Endothelial cell of umbilical vein (primary cell): ENCODE measurements around the gene C22orf23. TPM values are rescaled to one million over a fixed set of nuclear protein-coding genes. Genes with fewer than 3 reads are reported as not detected.

Experiments
- BruUV-seq: library from RNA; stranded (reverse); fragments of 400-500 nt; replicated peaks from 2 replicates; lab custom pipeline; 2021; lab: Mats Ljungman, UMichigan
- CTCF ChIA-PET: fragments of 300-600, 350-600 bp; sonication (Branson Sonifier 250); formaldehyde crosslinking; loops from one replicate; lab custom pipeline; 2021; ENCODE audit warnings: antibody characterized with exemption, inconsistent platforms; lab: Charles Lee
- POLR2A ChIA-PET: fragments of 300-600, 350-600 bp; sonication (Branson Sonifier 250); formaldehyde crosslinking; loops from one replicate; lab custom pipeline; 2021; ENCODE audit warnings: antibody characterized with exemption, inconsistent platforms; lab: Charles Lee
- DNase-seq: peaks from one replicate; pipeline ENCODE4 v3.0.0-alpha.2; 2011; ENCODE audit warnings: low read depth, low spot score
- FAIRE-seq: peaks from 2 replicates; lab custom pipeline; 2011; peaks lifted over from hg19 to GRCh38; lab: Jason Lieb, UNC
- H2AFZ ChIP-seq: 2 replicates; pipeline ENCODE4 v1.6.0; 2012; ENCODE audit warnings: low read depth, low read length, control low read depth, inconsistent platforms
- H3K27ac ChIP-seq: 2 replicates; pipeline ENCODE4 v1.5.1; 2011; ENCODE audit warnings: low read depth, mild to moderate bottlenecking, control low read depth, low read length, moderate library complexity; ENCODE audit not compliant: insufficient read depth
- H3K27me3 ChIP-seq, 2 experiments: 2 replicates each; pipeline versions ENCODE4 v1.6.0 to v1.6.1; 2011; ENCODE audit warnings: low read length in 2 of 2, mixed read lengths in 1 of 2; ENCODE audit not compliant: control insufficient read depth in 2 of 2, insufficient read depth in 2 of 2
- H3K36me3 ChIP-seq, 2 experiments: 2 replicates in 1 of 2; 3 replicates in 1 of 2; pipeline ENCODE4 v1.5.1; 2011; ENCODE audit warnings: low read length in 2 of 2, mild to moderate bottlenecking in 1 of 2, moderate library complexity in 1 of 2; ENCODE audit not compliant: control insufficient read depth in 2 of 2, insufficient read depth in 2 of 2; ENCODE audit errors: extremely low read depth in 1 of 2
- H3K4me1 ChIP-seq: 3 replicates; pipeline ENCODE4 v1.5.1; 2011; ENCODE audit warnings: mild to moderate bottlenecking, low read length; ENCODE audit not compliant: control insufficient read depth, insufficient read depth; ENCODE audit errors: extremely low read depth
- H3K4me2 ChIP-seq: 2 replicates; pipeline ENCODE4 v1.6.1; 2011; ENCODE audit warnings: low read length, control low read depth, mixed read lengths; ENCODE audit not compliant: insufficient read depth
- H3K4me3 ChIP-seq, 3 experiments: fragments of 200-600 bp in 1 of 3; sonication (generic), shearing (Covaris generic) in 1 of 3; replicated peaks in 1 of 3; 2 replicates each; pipeline ENCODE4 v1.5.1; 2011 to 2016; ENCODE audit warnings: control low read depth in 3 of 3, low read length in 3 of 3, mild to moderate bottlenecking in 2 of 3, inconsistent platforms in 1 of 3, low read depth in 1 of 3, moderate library complexity in 1 of 3; ENCODE audit not compliant: insufficient read depth in 1 of 3
- H3K79me2 ChIP-seq: 2 replicates; pipeline ENCODE4 v1.6.0; 2012; ENCODE audit warnings: low read length, inconsistent platforms; ENCODE audit not compliant: control insufficient read depth, insufficient read depth
- H3K9ac ChIP-seq: replicated peaks from 2 replicates; pipeline ENCODE3; 2011; ENCODE audit warnings: low read length, control low read depth; ENCODE audit not compliant: insufficient read depth; ENCODE audit errors: extremely low read depth
- H3K9me1 ChIP-seq: replicated peaks from 3 replicates; pipeline ENCODE4 v1.6.0; 2011; ENCODE audit warnings: mild to moderate bottlenecking, low read length; ENCODE audit not compliant: control insufficient read depth, insufficient read depth; ENCODE audit errors: extremely low read depth
- H3K9me3 ChIP-seq: replicated peaks from 2 replicates; pipeline ENCODE4 v1.5.1; 2012; ENCODE audit warnings: low read length, inconsistent platforms; ENCODE audit not compliant: control insufficient read depth, insufficient read depth
- H4K20me1 ChIP-seq: replicated peaks from 2 replicates; pipeline ENCODE3; 2011; ENCODE audit warnings: mild to moderate bottlenecking, low read length; ENCODE audit not compliant: control insufficient read depth, insufficient read depth; ENCODE audit errors: extremely low read depth
- EZH2 ChIP-seq: IDR thresholded peaks from 2 replicates; pipeline ENCODE4 v1.6.1; 2012; ENCODE audit warnings: borderline replicate concordance, low read depth, mild to moderate bottlenecking, moderate library complexity, low read length, inconsistent platforms; ENCODE audit not compliant: severe bottlenecking
- FOS ChIP-seq: IDR thresholded peaks from 2 replicates; pipeline ENCODE4 v1.6.1; 2011; ENCODE audit warnings: mild to moderate bottlenecking, low read length, moderate library complexity, borderline replicate concordance; ENCODE audit not compliant: insufficient read depth
- GATA2 ChIP-seq: IDR thresholded peaks from 2 replicates; pipeline ENCODE4 v1.7.0; 2011; ENCODE audit warnings: low read depth, mild to moderate bottlenecking, moderate library complexity, mixed read lengths, low read length; ENCODE audit not compliant: insufficient read length, insufficient read depth
- JUN ChIP-seq: IDR thresholded peaks from 2 replicates; pipeline ENCODE4 v1.6.1; 2011; ENCODE audit warnings: borderline replicate concordance, low read depth; ENCODE audit not compliant: insufficient read length, insufficient read depth
- MAX ChIP-seq: IDR thresholded peaks from 2 replicates; pipeline ENCODE4 v1.6.1; 2011; ENCODE audit not compliant: insufficient read depth, insufficient read length
- MYC ChIP-seq: IDR thresholded peaks from one replicate; pipeline ENCODE4 v1.6.1; 2011; ENCODE audit warnings: mild to moderate bottlenecking, low read depth, low read length
- POLR2A ChIP-seq: IDR thresholded peaks from 2 replicates; pipeline ENCODE4 v1.6.1; 2012; ENCODE audit warnings: low read depth, mild to moderate bottlenecking, control low read depth, low read length
- POLR2AphosphoS5 ChIP-seq: IDR thresholded peaks from 2 replicates; pipeline ENCODE4 v1.6.1; 2012; ENCODE audit warnings: low read depth, mild to moderate bottlenecking, control low read depth, low read length, moderate library complexity; ENCODE audit not compliant: insufficient read depth
- dilution Hi-C: fragments of 300-500 bp; cut with MboI; formaldehyde crosslinking; loops from one replicate; pipeline ENCODE4 v1.15.0; 2019; ENCODE audit warnings: low sequenced_read_pairs; ENCODE audit not compliant: extremely low pct_ligation_motif_present
- intact Hi-C: fragments of 100-400 bp; cut with micrococcal nuclease; formaldehyde crosslinking; loops from one replicate; pipeline ENCODE4 v1.10.0; 2022
- polyA plus RNA-seq, 4 experiments: library from polyadenylated mRNA; depleted of rRNA in 3 of 4; stranded (reverse) in 3 of 4; unstranded in 1 of 4; fragments of >200 nt; gene quantifications; 2 replicates each; pipeline versions ENCODE4 v1.2.1 to v1.2.3, GENCODE V29; 2011 to 2012; ENCODE audit warnings: missing spikeins in 1 of 4
- total RNA-seq: library from RNA; stranded (reverse); gene quantifications from 2 replicates; pipeline ENCODE4 v1.2.3, GENCODE V29; 2021
- TF ChIP-seq, protein P1 (sequence below), 2 donors: IDR thresholded peaks; 1 replicate in 1 of 2; 2 replicates in 1 of 2; pipeline ENCODE4 v1.5.1; 2011; ENCODE audit warnings: low read length in 2 of 2, mild to moderate bottlenecking in 2 of 2, moderate library complexity in 2 of 2, control low read depth in 1 of 2, inconsistent platforms in 1 of 2, low read depth in 1 of 2; ENCODE audit not compliant: insufficient read depth in 1 of 2; ENCODE audit errors: extremely low read depth in 1 of 2

Gene C22orf23
- total and polyA plus RNA-seq, 2 donors (not counting 3 experiments of a cell fraction or from before 2014, with no cell fraction given), result 0.23 to 0.44 TPM

DNA sequence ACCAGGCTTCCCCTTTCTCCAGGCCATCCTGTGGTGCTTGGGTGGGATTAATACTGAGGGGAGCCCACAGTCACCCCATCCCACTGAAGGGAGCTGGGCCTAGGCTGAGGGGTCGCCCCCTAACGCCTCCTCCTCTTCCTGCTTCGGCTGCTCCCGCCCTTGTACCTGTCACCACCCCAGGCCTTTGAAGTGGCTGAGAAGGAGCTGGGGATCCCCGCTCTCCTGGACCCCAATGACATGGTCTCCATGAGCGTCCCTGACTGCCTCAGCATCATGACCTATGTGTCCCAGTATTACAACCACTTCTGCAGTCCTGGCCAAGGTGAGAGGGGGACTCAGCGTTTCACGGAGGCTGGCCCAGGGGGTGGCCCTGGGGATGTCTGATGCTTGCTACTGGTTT is 41.2 kb downstream of the C22orf23 start:
- Histone ChIP-seq H3K27ac (no peak overlapping the region), H3K9ac (no peak overlapping the region), H3K9me3 (no peaks in the 10 kb centered on the region), H3K27me3 (no peaks in the 10 kb centered on the region), H3K9me1 (no peaks in the 10 kb centered on the region), H2AFZ (no peak overlapping the region), H4K20me1 (no peaks in the 10 kb centered on the region), H3K4me1 (peaks cover 6% of the 10 kb centered on the region), H3K4me3 (no peak overlapping the region), H3K79me2 (peaks cover 20% of the 10 kb centered on the region), H3K4me2 (no peak overlapping the region), H3K36me3 (peaks cover 2 to 14% of the 10 kb centered on the region in 2 experiments)
- ChIA-PET CTCF (interaction anchor here (1.8 kb wide), 1 partner anchor 25 kb away, joined by 5 read pairs; no protein-coding TSS in a partner anchor), POLR2A (no interaction called here)
- no TSS peak for BruUV-seq
- FAIRE-seq, result no peak
- no peak for DNase-seq
- intact Hi-C loops (no loop called here), dilution Hi-C loops (no loop called here)
- no peak for TF ChIP-seq FOS
- no peak for TF ChIP-seq POLR2AphosphoS5
- no peak for TF ChIP-seq MAX
- TF ChIP-seq, protein P1, sequence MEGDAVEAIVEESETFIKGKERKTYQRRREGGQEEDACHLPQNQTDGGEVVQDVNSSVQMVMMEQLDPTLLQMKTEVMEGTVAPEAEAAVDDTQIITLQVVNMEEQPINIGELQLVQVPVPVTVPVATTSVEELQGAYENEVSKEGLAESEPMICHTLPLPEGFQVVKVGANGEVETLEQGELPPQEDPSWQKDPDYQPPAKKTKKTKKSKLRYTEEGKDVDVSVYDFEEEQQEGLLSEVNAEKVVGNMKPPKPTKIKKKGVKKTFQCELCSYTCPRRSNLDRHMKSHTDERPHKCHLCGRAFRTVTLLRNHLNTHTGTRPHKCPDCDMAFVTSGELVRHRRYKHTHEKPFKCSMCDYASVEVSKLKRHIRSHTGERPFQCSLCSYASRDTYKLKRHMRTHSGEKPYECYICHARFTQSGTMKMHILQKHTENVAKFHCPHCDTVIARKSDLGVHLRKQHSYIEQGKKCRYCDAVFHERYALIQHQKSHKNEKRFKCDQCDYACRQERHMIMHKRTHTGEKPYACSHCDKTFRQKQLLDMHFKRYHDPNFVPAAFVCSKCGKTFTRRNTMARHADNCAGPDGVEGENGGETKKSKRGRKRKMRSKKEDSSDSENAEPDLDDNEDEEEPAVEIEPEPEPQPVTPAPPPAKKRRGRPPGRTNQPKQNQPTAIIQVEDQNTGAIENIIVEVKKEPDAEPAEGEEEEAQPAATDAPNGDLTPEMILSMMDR (IDR thresholded peaks at IDR 0.05; ENCODE audit: extremely low read depth in 1 of 2, insufficient read depth in 1 of 2, low read depth in 1 of 2, low read length in 2 of 2), result no peak
- TF ChIP-seq MYC, result no peak
- TF ChIP-seq EZH2, result no peak
- no peak for TF ChIP-seq POLR2A
- TF ChIP-seq GATA2, result no peak
- no peak for TF ChIP-seq JUN
